HT1080 (cell line): Measurements from ENCODE around the gene DCUN1D3. TPM values are rescaled to one million over a fixed set of nuclear protein-coding genes. Genes with fewer than 3 reads are reported as not detected.
"Not testable (repeated sequence)": the region's sequence is repeated elsewhere in the genome, so short reads cannot be mapped to it uniquely, and the experiment has no call there.

ENCODE experiments used
- DNase-seq: peaks from one replicate; pipeline ENCODE4 v3.0.0-alpha.2; 2015; ENCODE audit warnings: low read depth
- small RNA-seq: library from RNA; depleted of rRNA; stranded (forward); fragments of <200 nt; gene quantifications from one replicate; pipeline ENCODE3, GENCODE V24; 2014
- total RNA-seq: library from RNA; depleted of rRNA; stranded (reverse); fragments of >200 nt; shearing (Covaris generic); gene quantifications from 2 replicates; pipeline ENCODE4 v1.2.3, GENCODE V29; 2014; rRNA removed

DCUN1D3 gene
- total RNA-seq, 1 experiment from 2014 or later: 10.6 TPM

- no peak for DNase-seq
Measured at GRCh38 chr16:20833086-20833485, 67.1 kb downstream of the DCUN1D3 start.

- peak; percentile 6 for DNase-seq
Measured at GRCh38 chr16:20830372-20830771, 69.8 kb downstream of the DCUN1D3 start.

DNA sequence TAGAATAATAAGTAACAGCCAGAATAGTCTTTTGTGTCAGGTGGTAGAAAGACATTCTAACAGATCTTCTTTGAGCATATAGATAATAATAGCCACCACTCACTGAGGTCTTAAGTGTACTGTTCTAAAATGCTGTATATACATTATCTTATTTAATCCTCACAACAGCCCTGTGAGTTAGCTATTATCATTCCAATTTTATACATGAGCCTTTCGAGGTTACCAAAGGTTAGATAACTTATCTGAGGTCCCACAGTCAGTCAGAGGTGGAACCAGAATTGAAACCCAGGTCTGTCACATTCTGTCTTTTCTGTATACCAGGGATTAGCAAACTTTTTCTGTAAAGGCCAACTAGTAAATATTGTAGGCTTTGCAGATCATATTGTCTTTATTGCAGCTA lies 70.6 kb downstream of the DCUN1D3 start:
- DNase-seq: no peak

DNA sequence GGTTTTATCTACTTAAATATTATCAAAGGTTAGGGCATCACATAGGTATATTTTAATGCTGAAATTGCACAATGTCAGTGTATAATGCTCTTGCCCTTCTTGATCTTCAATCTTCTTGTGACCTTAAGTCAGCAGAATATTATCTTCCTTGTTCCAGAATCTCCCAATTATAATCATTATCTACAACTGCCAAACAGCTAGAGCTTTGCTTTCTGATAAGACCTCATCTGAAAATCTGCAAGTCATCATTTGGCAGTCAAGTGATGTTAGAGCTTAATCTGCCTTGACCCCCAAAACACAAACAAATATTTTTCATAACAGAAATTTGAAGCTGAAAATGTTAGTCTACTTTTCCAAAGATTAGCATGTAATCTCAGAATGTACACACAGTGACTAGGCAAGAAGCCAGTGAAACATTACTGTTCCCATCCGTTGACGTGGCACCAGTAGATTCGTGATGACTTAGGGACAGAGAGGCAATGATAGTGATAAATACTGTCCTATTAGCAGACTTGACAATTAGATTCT lies 74.1 kb downstream of the DCUN1D3 start:
- no peak for DNase-seq

GRCh38 chr16:20822521-20823325 lies 77.4 kb downstream of the DCUN1D3 start:
- no peak for DNase-seq

GRCh38 chr16:20821682-20822081 lies 78.5 kb downstream of the DCUN1D3 start:
- DNase-seq: no peak

DNA sequence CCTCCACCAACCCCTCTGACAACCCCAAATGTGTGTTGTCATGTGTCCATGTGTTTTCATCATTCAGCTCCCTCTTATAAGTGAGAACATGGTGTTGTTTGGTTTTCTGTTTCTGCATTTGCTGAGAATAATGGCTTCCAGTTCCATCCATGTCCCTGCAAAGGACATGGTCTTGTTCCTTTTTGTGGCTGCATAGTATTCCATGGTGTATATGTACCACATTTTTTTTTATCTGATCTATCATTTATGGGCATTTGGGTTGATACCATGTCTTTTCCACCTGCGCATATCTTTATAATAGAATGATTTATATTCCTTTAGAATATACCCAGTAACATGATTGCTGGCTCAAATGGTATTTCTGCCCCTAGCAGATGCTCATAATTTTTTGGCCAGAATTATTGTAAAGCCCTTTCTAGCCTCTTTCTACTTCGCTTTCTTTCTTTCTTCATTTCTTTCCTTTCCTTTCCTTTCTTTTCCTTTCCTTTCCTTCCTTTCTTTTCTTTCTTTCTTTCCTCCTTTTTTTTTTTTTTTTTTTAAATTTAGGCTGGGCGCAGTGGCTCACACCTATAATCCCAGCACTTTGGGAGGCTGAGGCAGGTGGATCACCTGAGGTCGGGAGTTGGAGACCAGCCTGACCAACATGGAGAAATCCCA lies 81.1 kb downstream of the DCUN1D3 start:
- no peak for DNase-seq

DNA sequence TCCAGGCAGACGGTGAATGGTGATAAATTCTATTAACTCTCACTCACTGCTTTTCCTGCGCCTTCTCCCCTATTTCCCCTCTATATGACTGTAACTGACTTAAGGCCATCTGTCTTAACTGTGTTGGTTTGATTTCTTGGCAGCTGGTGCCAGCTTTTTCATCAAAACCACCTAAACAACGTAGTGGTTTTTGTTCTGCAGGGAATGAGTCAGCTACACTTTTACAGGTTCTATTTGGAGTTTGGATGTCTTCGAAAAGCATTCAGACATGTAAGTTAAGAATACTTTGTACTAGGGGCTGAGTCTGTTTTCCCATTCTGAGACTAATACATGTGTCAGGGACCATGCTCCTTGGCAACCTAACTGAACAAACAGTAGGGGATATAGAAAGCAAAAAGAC lies 85.4 kb downstream of the DCUN1D3 start:
- DNase-seq: peak; percentile 18

GRCh38 chr16:20812510-20812909 lies 87.6 kb downstream of the DCUN1D3 start:
- no peak for DNase-seq

DNA sequence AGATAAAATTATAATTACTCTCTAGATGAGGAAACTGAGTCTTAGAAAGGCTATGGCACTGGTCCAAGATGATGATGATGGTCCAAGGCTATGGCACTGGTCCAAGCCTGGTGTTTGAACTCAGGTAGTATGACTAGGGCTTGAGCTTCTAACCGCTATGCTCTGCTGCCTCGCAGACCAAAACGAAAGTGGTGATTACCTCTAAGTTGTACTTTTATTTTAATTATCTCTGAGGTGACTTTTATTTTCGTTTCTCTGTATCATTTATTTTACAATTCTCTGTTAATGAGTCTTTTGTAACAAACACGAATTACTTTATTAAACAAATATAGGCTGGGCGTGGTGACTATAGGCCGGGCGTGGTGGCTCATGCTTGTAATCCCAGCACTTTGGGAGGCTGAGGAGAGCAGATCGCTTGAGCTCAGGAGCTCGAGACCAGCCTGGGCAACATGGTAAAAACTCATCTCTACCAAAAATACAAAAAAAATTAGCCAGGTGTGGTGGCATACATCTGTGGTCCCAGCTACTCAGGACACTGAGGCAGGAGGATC lies 88.2 kb downstream of the DCUN1D3 start:
- no peak for DNase-seq

DNA sequence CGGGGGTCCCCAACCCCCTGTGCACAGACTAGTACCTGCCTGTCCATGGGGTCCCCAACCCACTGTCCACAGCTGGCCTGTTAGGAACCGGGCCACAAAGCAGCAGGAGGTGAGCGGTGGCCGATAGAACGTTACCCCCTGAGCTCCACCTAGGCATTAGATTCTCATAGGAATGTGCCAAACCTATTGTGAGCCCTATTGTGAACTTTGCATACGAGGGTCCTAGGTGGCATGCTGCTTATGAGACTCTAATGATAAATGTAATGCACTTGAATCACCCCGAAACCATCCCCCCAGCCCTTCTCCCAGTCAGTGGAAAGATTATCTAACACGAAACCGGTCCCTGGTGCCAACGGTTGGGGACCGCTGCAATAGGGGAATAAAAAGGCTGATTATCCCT lies 92.3 kb downstream of the DCUN1D3 start:
- DNase-seq: no peak

DNA sequence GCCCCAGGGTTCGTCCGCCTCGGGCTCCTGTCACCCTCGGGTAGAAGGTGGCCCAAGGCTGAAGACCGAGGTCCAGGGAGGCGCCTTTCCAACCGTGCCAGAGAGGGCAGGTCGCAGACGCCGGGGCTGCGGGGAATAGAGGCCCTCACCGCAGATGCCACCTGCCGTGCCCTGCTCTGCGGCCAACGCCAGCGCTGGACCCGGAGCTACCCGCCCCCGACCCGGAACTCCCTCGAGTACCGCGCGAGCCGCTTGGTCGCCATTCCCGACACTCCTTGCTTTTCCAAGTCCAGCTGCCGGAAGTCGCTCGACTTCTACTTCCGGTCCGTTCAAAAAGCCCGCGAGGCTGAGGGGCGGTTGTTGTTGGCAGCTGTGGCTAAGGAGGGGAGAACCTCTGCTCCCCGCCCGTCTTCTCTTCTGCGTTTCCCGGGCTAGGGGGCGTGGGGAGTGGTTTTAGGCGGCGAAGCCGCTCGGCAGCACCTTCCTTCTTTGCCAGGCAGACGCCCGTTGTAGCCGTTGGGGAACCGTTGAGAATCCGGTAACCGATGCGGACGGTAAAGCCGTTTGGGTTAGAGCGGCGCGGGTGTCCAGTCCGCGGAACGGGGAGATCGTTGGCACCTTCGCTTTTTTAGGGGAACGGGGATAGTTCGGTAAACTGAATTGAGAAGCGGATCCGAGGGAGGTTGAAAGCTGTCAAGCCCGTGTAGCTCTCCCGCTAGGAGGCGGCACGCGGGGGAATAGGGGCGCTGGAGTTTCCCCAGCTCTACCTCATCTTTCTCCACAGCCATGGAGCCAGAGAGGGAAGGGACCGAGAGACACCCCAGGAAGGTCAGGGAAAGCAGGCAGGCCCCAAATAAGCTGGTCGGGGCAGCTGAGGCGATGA lies 93.7 kb downstream of the DCUN1D3 start, which contains the start of the genes ERI2 and REXO5:
Gene ERI2, minus strand, starts transcription at position 305 of the 883 bp plus-strand sequence. Its CDS starts 42 bp downstream, at position 263.
Gene REXO5, plus strand, starts transcription at position 360 of the 883 bp plus-strand sequence. Its CDS starts 427 bp downstream, at position 787.
- DNase-seq: peak; percentile 95

- not testable (repeated sequence) for DNase-seq
Measured at GRCh38 chr16:20805684-20806167, 94.4 kb downstream of the DCUN1D3 start.

Small RNA genes within 50 kb of the gene (small RNA-seq; reads per million reads assigned to genes)
- not detected for gene RF00618

Other genes with a start within 250 kb of the DCUN1D3 start
- not detected in 2 replicates for gene ACSM1, start 202.7 kb downstream of the DCUN1D3 start, total RNA-seq
- gene THUMPD1, start 158.5 kb downstream of the DCUN1D3 start, total RNA-seq: 49.1 and 53.9 TPM in 2 replicates
- 0.45 and 0.70 TPM in 2 replicates for gene ACSM3, start 136.3 kb downstream of the DCUN1D3 start, total RNA-seq
- 23.8 and 26.0 TPM in 2 replicates for gene ERI2, start 93.9 kb downstream of the DCUN1D3 start, total RNA-seq
- 11.4 and 13.9 TPM in 2 replicates for gene REXO5, start 93.8 kb downstream of the DCUN1D3 start, total RNA-seq
- 28.9 and 52.8 TPM in 2 replicates for gene LYRM1, start 413 bp upstream of the DCUN1D3 start, total RNA-seq